Ureter (tissue), 1 donor: ENCODE results near the gene CKS1B. TPM values are rescaled to one million over a fixed set of nuclear protein-coding genes. Genes with fewer than 3 reads are reported as not detected.

Experiments
- DNase-seq: peaks from one replicate; pipeline ENCODE4 v3.0.0-alpha.2; 2020; ENCODE audit warnings: low spot score
- total RNA-seq: library from RNA; stranded (reverse); gene quantifications from one replicate; pipeline ENCODE4 v1.2.4, GENCODE V29; 2023
- donor health status: DM: yes; HTN: yes; CAD: no.

Gene CKS1B
- total RNA-seq, result 24.8 TPM

DNA sequence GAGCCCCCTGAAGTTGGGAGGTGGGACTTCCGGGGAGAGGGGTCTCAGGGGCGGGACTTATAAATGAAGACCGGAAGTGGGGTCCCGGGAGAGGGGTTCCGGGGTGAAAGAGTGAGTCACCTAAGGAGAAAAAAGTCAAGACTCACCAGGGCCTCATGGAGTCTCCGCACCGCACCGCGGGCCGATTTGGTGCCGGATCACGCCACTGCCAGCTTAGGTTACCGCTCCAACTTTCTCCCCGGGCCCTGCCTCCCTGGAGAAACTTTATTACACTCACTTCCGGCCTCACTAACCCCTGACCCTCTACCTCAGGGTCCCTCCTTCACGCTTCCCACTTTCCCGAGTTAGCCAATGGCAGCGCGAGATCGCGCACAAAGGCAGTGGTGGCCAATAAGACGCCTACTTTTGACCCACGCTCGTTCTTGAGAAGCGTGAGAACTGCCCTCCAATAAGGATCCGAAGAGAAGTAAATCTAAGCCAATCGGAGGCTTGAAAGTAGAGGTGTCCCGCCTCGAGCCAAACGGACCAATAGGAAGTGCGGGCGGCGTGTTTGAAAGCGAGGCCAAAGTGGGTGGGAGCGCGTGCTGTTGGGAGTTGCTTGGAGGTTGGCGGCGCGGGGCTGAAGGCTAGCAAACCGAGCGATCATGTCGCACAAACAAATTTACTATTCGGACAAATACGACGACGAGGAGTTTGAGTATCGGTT is at the start of gene CKS1B:
Gene CKS1B (plus strand): TSS at position 580 of the 706 bp plus-strand sequence. CDS start 65 bp downstream, at position 645.
- DNase-seq, result peak; percentile 98

DNA sequence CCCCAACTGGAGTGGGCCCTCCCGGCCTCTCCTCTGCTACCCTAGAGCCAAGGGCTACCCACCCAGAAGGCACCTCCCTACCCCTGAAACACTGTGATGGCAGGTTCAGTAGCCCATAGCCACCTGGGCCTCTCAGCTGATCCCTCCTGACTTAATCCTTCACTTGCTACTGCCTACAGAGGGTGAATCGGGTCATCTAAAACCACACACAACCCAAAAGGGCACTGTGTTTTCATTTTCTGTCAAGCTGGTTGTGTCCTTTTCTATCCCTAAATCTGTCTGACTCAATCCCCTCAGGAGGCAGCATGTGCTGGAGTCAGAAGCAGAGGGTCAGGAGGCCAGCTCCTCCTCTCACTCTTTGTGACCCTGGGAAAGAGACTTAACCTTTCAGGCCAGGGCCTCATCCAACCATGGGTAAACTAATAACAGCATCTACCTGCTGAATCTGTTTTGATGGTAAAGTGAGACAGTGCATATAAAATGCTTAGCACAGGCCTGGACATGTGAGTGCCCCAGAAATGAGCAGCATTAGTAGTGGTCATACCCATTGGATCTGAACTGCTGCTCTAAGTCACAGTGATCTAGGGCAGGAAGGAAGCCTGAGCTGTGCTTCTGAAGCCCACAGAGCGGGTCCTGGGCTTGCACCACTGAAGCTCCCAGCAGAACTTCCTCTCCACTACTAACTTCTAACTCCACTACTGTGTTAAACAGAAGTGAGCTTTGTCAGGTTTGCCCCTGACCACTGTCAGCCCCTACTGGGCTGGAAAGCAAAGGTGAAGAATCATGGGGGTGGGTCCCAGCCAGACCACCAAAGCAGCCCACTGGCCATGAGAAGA is 48.9 kb upstream of the CKS1B start:
- DNase-seq, result no peak

DNA sequence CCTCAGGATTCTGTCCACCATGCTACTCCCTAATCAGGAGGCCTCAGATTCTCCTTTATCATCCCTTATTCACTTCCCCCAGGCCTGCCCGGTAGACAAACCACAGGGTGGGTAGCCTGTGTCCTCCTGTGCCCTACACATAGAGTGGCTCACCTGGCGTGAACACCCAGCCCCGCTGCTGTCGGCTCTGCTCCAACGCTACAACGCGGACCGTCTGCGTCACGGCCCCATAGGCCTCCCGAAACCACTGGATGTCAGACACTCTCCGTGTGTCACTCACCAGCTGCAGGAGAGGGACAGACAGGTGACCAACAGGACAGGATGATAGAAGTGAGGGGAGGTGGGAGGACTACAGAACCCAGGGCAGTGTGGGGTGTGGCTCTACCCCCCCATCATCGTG is 48.3 kb upstream of the CKS1B start:
- DNase-seq, result no peak

DNA sequence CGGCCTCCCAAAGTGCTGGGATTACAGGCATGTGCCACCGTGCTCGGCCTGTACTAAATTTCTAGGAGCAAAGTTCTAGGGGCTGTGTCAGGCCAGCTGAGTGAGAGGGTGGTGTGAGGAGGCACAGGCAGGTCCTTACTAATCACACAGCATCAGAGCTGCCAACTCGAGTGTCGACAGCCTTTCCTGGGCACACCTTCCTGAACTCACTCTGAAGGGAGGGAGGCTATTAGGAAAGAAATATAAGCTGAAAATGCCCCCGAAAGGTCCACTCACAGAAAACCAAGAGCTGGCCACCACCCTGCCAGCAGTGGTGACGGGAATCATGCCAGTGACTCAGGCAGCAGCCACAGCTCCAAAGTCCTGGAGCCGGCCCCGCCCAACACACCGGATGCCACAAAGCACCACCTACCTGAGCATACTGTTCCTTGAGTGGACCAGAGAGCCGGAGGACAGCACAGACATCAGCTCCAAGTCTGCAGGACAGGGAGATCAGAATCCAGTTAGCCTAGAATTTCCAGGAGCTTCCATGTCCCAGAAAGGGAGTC is 42.5 kb upstream of the CKS1B start:
- DNase-seq, result peak; percentile 81

DNA sequence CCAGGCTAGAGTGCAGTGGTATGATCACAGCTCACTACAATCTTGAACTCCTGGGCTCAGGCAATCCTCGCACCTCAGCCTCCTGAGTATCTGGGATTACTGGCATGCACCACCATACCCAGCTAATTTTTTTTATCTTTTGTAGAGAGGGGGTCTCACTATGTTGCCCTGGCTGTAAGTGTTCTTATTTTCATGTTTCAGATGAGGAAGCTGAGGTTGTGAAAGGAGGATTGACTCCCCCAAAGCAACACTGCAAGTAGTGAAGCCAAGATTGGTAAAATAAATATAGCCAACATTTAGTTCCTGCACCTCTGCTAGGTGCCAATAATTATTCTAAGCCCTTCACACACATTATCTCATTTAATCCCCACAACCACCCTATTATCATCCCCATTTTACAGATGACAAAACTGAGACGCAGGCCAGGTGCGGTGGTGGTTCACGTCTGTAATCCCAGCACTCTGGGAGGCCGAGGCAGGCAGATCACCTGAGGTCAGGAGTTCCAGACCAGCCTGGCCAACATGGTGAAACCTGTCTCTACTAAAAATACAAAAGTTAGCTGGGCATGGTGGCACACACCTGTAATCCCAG is 40.0 kb upstream of the CKS1B start:
- no peak for DNase-seq

DNA sequence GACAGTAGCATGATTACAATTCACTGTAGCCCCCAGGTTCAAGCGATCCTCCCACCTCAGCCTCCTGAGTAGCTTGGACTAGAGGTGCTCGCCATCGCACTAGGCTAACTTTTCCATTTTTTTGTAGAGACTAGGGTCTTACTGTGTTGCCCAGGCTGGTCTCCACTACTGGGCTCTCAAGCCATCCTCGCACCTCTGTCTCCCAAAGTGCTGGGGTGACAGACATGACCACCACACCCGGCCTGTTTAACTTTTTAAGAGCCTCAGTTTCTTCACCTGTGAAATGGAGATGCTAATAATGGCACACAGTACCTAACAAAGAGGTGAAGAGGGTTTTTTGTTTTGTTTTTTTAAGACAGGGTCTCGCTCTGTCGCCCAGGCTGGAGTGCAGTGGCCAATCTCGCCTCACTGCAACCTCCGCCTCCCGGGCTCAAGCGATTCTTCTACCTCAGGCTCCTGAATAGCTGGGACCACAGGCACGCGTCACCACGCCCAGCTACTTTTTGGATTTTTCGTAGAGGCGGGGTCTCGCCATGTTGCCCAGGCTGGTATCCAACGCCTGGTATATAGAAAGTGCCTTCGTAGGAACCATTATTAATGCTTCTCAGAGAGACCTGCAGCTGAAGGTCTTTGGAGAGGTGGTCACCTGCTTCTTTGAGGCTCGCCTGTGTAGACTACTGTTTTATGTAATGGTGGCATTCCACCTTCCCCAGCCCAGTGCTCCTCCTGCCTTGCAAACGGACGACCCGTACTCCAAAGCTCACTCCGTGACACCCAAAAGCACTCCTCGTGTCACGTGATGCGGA is 38.5 kb upstream of the CKS1B start:
- DNase-seq, result no peak

DNA sequence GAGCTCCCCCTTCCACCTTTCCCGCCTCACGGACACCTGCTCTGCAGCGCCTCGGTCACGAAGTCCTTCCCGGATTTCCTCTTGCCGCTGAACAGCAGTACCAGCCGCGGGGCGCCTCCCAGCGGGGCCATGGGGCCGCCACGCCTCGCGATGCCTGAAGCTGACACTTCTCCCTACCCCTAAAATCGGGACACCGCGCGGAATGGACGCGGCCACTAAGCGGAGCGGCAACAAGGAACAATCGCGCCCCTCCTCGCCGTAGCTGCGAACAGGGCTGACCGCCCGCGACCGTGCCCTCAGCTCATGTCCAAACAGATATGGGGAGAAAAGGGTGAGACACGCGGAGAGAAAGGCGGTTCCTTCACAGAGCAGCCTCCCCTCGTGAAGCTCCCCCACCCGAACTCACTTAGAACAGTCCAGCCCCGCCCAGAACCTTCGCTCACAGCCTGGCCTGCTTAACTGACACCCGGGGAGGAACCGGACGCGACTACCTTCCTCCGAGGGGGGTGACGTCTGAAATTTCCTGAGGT is 37.9 kb upstream of the CKS1B start, which contains the start of gene PMVK:
Gene PMVK (minus strand): TSS at position 165 of the 530 bp plus-strand sequence. CDS start 34 bp downstream, at position 131.
- DNase-seq, result peak; percentile 98

DNA sequence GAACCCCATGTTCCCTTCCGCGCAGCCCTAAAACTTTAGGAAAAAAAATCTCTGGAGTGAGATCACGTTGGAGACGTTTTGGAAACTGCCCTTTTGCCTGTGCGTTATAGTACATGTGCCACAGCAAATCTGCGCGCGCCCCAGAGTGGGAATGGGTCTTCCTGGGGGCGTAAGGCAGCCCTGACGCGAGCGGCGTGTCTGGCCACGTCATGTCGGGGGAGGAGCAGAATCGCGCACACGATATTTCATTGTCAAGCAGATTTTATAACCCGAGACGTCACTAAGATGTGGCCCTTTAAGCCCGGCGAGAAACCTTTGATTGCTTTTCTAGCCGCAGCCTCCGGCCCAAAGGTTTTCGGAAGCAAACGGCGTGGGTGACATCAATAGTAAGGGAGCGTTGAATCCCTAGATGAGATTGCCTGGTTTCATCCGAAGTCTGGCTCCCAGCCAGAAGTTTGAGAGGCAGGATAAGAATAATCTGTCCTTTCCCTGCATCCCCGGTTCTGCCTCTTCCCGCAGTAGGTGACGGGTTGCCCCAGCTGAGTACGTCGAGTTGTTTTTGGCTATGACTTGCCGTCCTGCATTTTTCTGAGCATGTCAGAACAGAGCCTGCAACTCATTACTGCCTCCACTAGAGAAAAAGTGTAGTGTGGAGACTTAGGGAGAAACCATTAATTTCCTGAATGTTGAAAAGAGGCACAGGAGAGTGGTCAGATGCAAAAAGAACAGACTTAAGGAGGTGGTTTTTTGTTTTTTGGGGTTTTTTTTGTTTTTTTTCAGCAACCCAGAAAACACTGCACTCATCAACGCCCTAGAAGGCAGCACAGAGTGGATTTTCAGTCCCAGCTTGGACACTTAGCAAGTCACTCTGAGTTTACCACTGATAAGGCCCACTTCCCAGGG is 37.1 kb upstream of the CKS1B start:
- DNase-seq, result peak; percentile 92

DNA sequence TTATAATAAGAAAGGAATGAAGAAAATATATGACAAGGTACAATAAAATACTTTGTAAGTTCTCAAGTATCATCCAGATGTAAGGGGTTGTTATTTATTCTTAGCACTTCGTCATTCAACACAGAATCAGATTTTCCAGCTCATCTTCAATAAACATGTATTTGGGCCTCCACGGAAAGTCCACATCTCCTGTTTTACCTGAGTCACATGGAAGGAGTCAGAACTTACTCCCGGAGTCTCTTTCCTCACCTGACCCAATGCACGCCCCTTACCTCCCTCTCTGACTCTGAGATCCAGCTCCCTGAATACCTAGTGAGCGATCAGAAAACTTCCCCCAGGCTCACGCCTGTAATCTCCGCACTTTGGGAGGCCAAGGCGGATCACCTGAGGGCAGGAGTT is 36.5 kb upstream of the CKS1B start:
- DNase-seq, result no peak

DNA sequence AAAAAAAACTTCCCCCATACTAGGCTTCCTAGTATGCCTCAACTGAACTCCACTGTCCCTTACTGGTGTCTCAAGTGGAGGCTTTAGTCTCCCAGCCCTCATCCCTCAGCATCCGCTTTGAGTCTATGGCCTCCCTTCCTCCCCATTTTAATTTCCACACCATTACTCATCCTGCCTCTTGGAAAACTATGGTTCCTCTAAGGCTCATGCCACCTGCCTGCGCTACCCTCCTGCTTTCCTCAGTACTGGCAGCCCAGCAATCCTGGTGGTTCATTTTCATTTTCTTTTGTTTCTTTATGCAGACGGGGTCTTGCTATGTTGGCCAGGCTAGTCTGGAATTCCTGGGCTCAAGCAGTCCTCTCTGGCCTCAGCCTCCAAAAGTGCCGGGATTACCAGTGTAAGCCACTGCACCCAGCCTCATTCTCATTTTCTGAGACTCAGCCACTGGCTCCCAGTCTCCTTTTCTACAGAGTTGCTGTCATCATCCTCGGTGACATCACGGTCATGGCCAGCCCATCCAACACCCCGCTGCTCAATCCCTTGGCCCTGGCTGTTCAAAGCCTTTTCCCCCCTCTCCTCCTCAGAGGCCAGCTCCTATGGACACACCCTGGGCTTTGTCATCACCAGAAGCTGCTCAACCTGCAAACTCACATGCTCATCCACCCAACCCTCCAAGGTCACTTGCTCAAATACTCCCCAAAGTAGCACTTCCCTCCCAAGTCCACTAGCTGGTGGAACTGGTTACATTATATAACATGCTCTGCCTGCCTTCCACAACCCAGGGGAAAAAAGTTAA is 35.7 kb upstream of the CKS1B start:
- DNase-seq, result peak; percentile 76

DNA sequence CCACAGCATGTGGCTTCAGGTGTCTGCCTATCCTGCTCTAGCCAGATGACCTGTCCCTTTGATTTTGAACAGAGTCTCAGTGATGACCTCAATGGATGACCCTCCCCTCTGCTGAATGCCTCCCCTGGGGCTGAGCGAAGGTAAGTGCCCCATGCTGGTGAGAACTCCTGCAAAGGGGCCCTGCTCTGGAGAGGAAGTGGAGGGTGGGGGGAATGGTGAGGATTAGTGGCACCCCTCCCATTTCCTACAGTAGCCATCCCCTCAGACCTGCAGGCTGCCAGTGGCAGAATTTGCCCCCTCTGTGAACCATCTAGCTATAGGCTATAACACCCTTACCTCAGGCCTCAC is 34.3 kb upstream of the CKS1B start:
- DNase-seq, result no peak

DNA sequence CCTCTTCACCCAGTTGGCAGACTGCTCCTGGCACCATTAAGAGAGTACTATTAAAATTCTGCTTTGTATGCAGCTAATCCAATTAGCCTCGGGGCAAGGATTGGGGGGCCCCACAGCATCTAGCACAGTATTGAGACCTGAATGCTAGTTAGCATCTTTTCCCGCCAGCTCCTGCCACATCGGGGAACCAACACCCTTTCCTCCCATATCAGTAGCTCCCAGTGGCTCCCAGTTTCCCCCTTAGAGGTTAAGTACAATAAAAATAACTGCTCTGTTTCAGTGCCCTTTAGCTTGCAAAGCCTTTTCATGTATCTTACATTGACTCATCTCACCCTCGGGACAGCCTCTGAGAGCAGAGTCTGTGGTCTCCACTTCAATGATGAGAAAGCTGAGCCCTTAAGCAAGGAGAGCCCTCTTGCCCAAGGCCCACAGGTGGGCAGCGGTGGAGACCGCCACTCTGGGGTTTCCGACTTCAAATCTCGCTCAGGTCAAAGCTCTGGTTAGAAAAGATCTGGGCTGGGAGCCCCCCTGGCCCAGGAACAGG is 33.8 kb upstream of the CKS1B start:
- DNase-seq, result no peak

DNA sequence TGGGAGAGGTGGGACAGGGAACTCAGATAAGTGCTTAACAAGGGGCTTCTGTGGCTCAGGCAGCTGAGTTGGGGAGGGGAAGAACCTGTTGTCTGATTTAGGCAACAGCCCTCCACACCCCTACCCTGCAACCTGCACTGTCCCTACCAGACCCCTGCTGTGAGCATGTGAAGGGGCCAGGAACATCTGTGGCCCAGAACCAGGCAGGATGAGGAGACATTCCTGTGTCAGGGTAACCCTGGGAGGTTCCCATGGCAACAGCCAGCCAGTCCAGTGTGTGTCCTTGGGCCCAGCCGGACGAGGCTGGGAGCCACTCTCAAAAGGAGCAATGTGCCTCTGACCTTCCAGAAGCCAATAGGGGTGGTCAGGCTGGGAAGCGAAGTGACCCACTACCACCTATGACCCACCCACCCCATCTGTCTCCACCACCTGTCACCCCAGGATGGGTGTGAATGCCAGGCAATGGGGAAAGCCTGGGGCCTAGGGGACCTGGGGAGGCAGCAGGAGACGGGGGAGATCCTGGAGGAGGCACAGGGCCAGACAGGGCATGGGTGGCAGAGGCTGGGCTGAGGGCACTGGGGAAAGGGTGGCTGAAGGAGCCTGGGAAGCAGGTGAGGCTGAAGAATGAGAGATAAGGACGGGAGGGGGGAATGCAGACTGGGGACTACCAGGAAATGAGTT is 33.0 kb upstream of the CKS1B start:
- no peak for DNase-seq

DNA sequence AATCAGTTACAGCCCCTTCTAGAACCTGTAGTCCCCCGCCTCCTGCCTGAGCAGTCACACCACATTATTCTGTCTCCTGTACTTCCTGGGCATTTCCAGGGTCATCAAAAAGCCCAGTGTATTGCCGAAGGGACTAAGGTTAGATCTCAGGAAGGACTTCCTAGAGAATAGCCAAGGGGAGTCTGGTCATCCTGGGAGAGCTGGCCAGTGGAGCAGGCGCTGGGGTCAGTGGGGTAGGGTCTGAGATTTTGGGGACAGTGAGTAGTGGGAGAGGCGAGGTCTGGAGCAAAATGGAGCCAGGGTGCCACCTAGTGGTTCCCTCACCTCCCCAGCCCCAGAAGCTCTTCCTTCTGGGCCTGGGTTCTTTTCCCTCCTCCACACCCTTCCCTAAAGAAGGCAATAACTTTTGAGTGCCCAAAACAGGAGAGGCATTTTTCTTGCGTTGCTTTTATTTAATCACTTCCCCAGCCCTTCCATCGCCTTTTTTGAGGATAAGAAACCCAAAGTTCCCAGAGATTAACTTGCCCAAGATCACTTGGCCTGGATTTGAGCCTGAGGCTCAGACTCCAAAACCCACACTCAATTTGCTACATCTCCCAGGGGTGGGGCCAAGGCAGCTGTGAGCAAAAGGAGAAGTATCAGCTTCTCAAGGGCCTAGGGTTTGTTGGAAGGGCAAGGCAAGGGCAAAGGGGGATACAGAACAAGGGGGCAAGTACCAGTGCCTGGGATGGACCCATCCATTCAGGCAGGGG is 30.7 kb upstream of the CKS1B start:
- no peak for DNase-seq

DNA sequence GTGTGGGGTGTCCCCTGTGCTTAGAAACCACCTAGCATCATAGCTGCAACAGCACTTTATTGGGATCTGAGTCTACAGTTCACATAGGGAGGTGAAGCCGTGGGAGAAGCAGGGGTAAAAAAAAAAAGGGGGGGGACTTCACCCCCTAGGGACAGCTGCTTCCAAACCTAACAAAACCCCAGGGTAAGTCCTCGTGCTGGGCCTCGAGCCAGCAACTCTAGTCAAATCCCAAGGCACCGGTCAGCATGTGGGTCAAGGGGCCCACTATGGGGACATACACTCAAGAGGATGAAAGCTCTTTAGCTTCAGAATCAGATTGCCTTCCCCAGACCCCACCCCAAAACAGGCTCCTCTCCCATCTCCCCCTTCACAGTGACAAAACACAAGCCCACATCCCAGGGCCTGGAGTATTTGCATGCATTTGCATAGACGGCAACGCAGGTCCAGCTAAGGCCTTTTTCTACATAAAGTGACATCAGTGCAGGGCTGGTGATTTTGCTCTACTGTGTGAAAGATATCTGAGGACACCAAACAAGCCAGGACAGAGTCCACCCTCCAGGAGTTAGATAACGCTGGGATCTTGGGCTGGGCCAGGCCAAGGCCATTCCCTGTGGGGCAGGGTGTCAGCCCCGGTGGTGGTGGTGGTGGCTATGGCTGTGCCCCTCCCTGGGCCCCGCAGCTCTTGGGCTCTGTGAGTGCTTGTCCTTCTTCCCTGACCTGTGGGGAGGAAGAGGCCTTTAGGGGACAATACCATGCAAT is 29.9 kb upstream of the CKS1B start:
- no peak for DNase-seq

DNA sequence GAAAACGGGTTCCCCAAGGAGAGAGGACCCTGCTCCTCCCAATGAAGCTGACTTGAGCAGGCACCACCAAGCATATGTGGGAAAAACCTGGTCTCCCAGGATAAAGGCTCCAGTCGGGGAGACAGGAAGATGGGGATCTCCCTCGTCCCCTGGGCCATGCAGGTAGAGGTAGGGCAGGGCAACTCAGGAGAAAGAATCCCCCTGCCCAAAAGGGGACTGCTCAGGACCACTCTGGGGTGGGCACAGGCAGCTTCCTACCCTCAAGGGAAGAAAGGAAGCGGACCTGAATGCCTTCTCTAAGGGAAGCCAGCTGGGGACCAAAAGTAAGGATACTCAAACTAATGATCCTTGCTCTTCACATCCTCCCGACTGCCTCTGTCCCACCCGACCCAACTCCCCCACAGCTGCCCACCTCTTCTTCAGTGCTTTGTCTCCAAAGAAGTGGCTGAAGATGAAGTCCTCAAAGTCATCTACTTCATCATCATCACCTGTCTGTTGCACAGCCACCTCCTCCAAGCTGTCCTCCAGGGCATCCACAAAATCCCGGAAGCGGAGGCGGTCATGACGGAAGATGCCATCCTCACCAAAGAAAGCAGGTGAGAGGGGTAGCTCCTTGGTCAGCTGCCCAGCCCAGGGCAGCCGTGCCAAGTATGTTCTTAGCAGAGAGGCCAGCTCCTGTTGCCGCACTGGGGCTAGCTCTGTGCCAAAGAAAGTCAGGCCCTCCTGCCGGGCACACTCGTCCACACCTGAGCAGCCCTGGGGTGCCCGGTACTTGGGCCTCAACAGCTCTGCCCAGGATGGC is 29.1 kb upstream of the CKS1B start:
- no peak for DNase-seq
